SH-SY5Y (cell line): ENCODE data around the gene KLF13.
A peak's percentile ranks its signal among the peaks of the same experiment; 100 is the strongest.

Experiments
- GATA2 ChIP-seq: IDR thresholded peaks from 2 replicates; pipeline ENCODE4 v1.6.1; 2011; ENCODE audit warnings: mild to moderate bottlenecking, low read depth, low read length
- GATA3 ChIP-seq: IDR thresholded peaks from 2 replicates; pipeline ENCODE4 v1.6.1; 2011; ENCODE audit warnings: low read depth, mild to moderate bottlenecking, low read length, moderate library complexity

KLF13 gene

DNA sequence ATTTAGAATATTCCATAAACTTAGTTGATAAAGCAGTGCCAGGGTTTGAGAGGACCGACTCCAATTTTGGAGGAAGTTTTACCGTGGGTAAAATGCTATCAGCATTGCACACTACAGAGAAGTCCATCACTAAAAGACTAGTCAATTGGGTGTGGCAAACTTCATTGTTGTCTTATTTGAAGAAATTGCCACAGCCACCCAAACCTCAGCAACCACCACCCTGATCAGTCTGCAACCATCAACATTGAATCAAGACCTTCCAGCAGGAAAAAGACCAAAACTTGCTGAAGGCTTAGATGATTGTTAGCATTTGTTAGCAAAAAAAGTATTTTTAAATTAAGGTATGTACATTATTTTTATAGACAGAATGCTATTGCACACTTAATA is 60.5 kb downstream of the KLF13 start:
- no peak for TF ChIP-seq GATA2
- no peak for TF ChIP-seq GATA3

DNA sequence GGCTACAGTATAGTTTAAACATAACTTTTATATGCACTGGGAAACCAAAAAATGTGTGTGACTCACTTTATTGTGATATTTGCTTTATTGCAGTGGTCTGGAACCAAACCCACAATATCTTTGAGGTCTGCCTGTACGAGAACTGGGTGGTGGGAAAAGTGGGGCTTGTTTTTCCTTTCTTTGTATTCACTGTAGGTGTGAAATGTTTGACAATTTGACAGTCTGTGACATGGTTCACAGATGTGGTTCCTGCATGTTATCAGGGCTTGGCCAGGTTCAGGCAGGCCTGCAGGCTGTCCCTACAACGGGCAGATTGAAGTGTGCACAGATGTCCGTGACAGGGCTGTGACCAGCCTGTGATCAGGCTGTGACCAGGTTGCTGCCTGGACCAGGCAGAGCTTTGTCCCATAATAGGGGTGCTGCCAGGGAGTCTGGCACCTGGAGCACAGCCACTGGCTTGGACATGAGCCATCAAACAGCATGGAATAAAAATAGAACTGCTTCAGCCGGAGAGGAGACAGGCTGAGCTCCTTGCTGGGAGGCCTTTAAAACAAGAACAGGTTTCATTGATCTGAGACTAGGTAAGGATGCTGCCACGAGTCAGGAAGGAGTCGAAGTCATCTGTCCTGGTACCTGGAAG is 61.0 kb downstream of the KLF13 start:
- no peak for TF ChIP-seq GATA3
- TF ChIP-seq GATA2: peak; percentile 64

DNA sequence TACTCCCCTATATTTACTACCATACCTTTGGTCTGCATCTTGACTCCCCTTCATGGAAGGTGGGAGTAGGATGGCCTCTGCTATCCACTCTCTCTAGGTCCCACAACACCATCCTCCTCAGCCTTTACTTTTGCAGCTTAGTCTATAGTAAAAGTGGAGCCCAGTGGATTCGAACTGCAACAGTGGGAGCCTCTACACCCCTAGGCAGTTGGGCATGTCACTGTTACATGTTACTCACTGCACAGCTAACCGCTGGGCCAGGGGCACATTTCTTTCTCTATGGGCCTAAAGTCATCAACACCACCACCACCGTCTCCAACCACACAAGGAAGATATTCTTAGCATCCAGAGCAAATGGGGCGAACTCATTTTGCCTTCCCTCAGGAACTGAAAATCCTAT is 62.9 kb downstream of the KLF13 start:
- TF ChIP-seq GATA3: no peak
- TF ChIP-seq GATA2: no peak

DNA sequence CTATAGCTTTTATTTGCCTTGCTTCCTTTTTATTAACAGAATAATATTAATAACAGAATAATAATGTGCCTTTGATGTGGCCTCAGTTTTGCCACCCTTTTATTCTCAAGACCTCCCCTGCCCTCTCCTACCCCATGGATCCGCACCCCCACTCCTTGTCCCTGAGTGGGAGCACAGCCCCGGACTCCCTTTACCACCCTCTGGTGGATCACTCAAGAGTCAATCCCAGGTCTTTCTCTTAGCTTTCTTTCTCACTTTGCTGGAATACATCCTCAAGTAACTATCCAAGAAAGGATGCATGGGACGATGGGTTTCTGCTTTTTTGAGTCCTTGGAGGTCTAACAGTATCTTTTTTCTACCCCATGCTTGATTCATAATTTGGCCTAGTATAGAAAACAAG is 63.4 kb downstream of the KLF13 start:
- TF ChIP-seq GATA3 (no peak), GATA2 (no peak)

DNA sequence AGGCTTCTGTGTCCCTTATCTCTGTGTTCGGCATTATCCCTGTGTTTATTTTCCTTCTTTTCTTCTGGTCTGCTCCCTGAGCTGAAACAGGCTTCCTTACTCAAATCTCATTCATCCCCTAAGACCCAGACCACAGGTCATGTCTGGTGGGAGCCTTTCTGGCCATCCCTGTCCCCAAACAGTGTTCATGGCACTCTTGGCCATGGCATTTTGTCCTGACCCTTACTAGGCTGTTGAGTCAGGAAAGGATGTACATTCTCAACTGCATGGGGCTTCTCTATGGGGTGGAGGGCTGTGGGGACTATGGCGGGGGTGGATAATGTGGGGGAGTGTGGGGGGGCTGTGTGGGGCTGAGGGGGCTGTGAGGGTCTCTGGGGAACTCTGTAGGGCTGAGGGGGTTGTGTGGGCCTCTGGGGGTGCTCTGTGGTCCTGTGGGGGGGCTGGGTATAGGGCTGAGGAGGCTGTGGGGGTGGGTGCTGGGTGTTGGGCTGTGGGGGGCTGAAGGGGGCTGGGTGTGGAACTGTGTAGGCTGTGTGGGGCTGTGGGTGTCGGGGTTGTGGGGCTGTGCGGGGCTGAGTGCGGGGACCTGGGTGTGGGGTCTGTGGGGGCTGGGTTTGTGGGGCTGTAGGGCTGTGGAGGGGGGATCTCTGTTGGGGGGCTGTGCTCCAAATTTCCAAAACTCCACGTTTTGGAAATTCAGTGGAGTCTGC is 64.3 kb downstream of the KLF13 start:
- TF ChIP-seq GATA3 (no peak), GATA2 (no peak)

DNA sequence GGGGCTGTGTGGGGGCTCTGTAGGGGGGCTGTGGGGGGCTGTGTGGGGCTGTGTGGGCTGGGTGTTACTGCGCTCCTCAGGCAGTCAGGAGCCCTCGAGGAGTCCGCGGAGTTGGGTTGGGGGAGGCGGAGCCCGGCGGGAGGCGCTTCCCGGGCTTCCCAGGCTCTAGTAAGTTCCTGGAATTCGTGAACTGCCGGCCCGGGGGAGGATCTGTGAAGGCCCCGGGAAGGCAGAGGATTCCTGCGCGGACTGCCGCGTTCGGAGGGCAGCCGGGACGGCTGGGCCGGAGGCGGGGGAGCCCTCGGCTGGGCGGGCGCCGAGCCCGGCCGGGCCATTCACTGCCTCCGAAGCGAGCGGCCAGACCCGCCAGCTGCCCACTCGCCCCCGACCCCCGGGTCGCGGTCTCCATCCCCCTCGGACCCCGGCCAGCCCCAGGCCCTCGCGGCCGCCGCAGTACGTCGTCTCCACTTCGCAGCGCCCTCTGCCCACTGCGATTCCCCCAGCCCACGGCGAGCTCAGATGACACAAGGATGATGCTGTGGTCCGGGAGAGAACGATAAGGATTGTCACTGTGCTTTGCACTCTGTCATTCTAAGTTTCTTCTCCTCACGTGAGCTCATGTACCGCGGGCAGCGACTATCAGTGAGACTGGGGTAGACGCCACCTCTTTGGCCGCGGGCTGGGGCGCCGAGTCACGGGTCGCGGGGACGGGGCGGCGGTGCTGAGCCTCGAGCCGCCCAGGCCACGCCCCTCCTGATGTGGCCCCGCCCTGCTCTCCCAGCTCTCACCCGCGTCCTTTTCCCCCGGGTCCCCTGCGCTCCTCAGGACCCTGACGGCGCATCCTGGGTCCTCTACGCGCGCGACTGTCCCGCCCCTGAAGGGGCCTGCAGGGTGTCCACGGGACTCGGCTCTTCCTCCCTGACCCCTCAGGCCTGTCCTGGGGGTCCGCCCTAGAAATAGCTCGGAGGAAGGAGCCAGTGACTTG is 65.3 kb downstream of the KLF13 start:
- TF ChIP-seq GATA2: no peak
- no peak for TF ChIP-seq GATA3

DNA sequence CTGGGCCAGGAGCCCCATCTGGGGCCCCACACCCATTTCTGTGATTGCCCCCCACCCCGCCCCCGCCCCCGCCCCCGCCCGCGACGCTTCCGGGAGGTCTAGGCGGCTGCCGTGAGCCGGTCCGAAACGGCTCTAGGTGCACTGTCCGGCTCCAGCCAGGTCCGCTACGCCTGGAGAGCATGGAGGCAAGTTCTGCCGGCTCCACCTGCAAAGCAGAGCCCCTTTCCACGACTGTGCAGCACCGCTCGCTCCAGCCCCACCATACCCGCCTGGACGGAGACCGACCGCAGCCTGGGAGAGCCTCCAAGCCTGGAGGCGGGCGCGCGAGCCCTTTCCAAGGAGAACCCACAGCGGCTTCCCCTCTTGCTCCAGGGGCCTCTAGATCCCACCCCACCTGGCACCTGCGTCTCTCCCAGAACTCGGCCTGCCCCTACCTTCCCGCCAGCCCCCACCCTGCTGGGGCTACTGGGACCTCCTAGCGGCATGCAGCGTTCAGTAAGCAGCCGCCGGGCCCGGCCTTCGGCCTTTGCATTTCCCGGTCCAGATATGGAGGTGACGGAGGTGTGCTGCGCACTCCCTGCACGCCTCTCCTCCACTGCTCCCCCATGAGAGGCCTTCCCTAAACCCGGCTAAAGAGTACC is 66.2 kb downstream of the KLF13 start:
- TF ChIP-seq GATA2 (no peak), GATA3 (no peak)

DNA sequence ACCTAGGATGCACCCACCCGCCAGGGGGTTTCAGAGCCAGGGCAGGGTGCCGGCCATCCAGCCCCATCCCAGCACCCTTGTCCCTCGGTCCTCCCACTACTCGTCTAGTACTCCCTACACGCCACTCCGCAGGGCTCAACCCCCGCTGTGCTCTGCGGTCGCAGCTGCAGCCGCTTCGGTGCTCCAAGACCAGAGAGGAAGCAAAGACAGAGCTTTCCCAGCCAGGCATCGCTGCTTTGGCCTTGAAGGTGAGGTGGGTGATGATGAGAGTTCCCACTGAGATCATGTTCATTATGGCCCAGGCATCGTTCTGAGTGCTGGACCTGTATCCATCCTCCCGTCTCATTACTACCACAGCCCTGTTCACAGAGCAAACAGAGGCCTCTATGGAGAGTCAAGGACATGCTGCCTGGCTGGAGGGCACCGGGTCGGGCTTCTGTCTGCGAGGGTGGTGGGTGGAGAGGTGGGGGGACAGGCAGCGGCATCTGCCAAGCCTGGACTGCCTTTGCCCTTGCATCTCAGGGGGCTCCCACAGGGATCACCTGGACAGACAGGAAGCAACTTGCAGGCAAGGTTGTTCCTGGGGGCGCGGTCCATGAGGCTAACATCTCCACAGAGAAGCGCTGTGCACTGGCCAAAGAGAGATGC is 66.9 kb downstream of the KLF13 start:
- no peak for TF ChIP-seq GATA2
- TF ChIP-seq GATA3: no peak

DNA sequence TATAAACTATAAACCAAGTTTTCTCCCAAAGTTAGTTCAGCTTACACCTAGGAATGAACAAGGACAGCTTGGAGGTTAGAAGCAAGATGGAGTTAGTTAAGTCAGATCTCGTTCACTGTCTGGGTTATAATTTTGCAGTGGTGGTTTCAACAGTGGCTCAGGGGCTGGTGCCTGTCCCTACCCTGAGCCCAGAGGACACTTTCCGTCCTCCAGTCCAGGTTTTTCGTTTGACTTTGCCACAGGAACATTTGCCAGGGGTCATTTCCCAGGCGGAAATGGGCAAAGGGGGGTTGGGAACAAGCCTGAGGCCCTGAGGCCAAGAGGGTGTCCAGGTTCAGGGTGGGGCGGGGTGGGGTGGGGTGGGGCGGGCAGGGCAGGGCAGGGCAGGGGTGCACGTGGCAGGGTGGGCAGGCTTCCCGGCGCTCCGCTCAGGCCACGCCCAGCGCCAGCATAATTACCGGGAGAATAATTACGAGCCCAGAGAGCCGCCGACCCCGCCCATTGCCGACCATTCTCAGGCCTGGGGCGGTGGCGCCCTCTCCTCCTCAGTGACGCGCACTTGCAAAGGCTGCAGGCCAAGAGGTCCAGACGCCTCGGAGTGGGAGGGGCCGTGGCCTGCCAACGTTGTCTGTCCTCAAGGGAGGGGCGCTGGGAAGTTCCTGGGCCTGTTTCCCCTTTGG is 70.4 kb downstream of the KLF13 start:
- TF ChIP-seq GATA3 (no peak), GATA2 (no peak)

DNA sequence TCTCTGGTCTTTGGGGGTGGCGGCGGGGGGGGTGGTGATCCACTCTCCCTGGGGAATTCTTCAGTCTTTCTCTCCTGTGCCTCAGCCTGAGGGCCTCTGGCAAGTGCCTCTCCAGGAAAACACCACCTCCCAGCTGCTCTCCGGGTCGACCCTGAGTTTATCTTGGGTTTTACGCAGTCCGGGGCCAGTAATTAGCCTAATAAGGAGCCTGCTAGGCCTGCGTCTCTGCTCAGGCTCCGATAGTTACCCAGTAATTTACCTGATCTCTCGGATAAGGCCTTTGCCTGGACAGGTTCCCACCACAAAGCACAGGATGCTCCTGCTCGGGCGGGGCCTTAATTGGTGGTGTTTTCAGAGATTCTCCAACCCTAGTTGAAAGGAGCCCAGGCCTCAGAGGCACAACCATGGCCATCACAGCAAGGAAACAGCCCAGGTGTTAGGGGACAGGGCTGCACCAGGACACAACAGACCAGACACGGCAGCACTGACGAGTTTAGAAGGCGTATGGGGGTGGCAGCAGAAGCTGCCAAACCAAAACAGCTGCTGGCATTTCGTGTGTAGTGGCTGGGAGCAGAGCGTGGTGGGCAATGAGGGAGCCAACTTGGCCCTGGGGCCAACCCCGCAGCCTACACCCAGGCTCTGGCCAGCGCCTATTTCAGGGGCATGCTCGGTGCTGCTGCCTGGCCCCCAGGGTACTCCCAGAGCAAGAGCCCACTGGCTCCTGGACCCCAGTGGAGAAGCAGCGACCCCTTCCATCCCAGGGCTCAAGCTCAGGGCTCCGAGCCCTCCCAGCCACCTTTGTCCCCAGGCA is 71.4 kb downstream of the KLF13 start:
- TF ChIP-seq GATA2 (peak; percentile 98), GATA3 (no peak; the same call in 1 of the 2 replicates)

DNA sequence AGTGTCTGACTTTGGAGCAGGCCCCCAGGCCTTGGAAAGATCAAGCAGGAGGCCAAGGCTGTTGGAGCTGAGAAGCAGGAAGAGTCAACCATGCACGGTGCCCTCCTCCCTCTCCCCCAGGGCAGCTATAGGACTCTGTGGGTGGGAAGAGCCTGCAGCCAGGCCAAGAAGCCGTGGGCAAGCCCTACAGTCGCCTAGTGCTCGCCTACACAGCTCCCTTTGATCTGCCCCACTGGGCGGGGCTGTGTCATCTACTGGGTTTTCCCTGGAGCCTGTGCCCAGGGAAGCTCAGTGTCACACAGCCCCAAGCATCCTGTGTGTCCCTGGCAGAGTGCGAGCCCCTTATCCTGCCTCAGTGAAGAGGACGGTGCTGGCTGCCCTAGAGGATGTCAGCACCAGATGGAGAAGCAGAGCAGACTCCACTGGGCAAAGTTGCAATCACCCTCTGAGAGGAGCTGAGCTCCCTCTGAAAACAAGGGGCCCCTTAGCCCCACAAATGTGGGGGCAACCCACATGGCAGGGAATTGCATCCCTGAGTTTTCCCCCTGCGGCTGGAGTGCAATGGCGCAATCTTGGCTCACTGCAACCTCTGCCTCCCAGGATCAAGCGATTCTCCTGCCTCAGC is 72.2 kb downstream of the KLF13 start:
- TF ChIP-seq GATA2 (no peak), GATA3 (no peak)

DNA sequence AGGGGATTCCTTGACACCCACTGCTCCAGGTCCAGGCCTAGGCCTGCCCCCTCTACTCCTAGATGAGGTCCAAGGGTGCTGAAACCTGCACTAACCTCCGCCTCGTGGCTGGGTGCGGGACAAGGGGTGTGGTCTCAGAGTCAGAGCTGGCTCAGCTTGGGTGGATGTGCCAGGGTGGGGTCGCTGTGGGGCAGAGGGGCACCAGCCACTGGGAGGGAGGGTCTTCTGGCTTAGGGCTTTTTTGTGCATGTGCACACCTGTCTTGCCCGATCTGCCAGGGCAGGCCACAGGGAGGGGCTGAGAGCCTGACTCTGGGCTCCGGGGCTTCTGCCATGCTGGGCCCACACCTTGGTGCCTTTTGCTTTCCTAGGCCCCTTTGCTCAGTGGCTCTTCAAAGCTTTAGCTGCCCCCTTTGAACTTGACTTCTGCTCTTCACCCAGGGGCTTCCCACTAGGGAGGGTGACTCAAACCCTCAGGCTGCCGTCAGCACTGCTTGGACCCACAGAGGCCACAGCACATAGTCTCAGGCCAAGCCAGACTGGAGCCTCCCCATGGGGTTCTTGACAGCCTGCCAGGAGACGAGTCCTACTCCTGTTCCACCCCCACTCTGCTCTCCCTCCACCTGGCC is 73.0 kb downstream of the KLF13 start:
- TF ChIP-seq GATA3 (no peak), GATA2 (no peak)
